GM12864 (cell line): Measurements from ENCODE around the gene MAP2.

ENCODE experiments used
- DNase-seq: peaks from one replicate; pipeline ENCODE4 v3.0.0-alpha.2; 2011; ENCODE audit warnings: low read depth
- H3K4me3 ChIP-seq: 2 replicates; pipeline ENCODE4 v1.5.1; 2011; ENCODE audit warnings: mild to moderate bottlenecking, low read depth, low read length, control low read depth
- CTCF ChIP-seq: IDR thresholded peaks from 2 replicates; pipeline ENCODE4 v1.5.1; 2011; ENCODE audit warnings: low read depth, mild to moderate bottlenecking, moderate library complexity, low read length, control low read depth, inconsistent platforms; ENCODE audit errors: missing control alignments

Gene MAP2

GRCh38 chr2:209719034-209719433 lies 295.2 kb downstream of the MAP2 start:
- H3K4me3 ChIP-seq: no peak overlapping the region
- TF ChIP-seq CTCF: no peak
- DNase-seq: no peak

GRCh38 chr2:209721497-209721896 lies 297.6 kb downstream of the MAP2 start:
- no peak for TF ChIP-seq CTCF
- no peak for DNase-seq
- H3K4me3 ChIP-seq: no peak overlapping the region

GRCh38 chr2:209726311-209726710 lies 302.5 kb downstream of the MAP2 start:
- no peak overlapping the region for H3K4me3 ChIP-seq
- TF ChIP-seq CTCF: no peak
- no peak for DNase-seq

GRCh38 chr2:209727077-209727476 lies 303.2 kb downstream of the MAP2 start:
- no peak for TF ChIP-seq CTCF

GRCh38 chr2:209734805-209735204 lies 311.0 kb downstream of the MAP2 start:
- no peak for TF ChIP-seq CTCF
- DNase-seq: no peak
- H3K4me3 ChIP-seq: no peak overlapping the region

More at GRCh38 chr2:209727077-209727476, 303.2 kb downstream of the MAP2 start:
- DNase-seq: no peak
- H3K4me3 ChIP-seq: no peak overlapping the region

- no peak for DNase-seq
- TF ChIP-seq CTCF: no peak
- no peak overlapping the region for H3K4me3 ChIP-seq
Measured at GRCh38 chr2:209741953-209742352, 318.1 kb downstream of the MAP2 start.

- H3K4me3 ChIP-seq: no peak overlapping the region
- no peak for DNase-seq
- no peak for TF ChIP-seq CTCF
Measured at GRCh38 chr2:209753020-209753419, 329.2 kb downstream of the MAP2 start.
